ENCODE results near the gene APBA1. TPM values are rescaled to one million over a fixed set of nuclear protein-coding genes. Genes with fewer than 3 reads are reported as not detected.
A peak's percentile ranks its signal among the peaks of the same experiment; 100 is the strongest.

Gene APBA1
- total RNA-seq, 2 experiments from 2014 or later, result 0.47 to 1.4 TPM

DNA sequence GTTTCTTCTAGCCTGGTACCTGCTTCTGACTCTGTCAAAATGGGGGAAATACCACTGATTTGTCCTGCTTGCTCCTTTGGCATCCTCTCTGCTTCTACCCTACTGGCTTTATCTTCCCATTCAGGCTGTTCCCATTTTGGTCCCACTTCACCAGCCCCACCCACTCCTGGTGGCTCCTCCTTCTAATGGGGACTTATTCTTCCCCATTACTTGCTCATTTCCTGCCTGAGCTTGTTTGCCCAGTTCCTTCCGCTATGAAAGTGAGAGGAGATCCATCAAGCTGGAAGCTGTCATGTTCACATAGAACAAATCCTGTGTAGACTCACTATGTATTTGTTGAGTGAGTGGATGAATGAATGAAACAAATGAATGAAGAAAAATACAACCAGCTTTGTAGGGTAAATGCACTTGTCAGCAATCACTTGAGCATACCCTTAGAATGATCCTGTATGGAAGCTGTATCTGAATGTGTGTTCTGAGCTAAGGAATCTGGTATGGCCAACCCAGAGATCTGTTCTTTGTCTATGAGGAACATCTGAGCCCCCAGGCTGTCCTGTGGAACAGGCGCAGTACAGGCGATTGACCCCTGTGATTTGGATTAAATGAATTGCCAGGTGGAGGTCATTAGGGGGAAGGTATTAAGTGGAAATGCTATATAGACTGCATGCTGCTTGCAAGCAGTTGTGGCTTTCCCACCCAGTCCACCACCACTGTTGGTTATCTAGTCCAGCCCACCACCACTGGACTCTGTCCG, 89.5 kb downstream of the APBA1 start:
- H3K4me3 Mint-ChIP-seq, result no peak overlapping the region
- H3K36me3 Mint-ChIP-seq (ENCODE audit: low read depth), result no peaks in the 10 kb centered on the region
- H3K4me3 ChIP-seq (ENCODE audit: low read length), result no peak overlapping the region
- H3K9me3 ChIP-seq (ENCODE audit: control insufficient read depth in 1 of 2, insufficient read depth in 1 of 2, low read length in 2 of 2), result no peaks in the 10 kb centered on the region
- H3K4me1 ChIP-seq (ENCODE audit: insufficient read depth, low read length), result no peaks in the 10 kb centered on the region
- no peak for ATAC-seq (ENCODE audit: poor library complexity)
- DNase-seq, result peak in 2 of 14 experiments; percentile 2 to 6
- POLR2A ChIA-PET, result no interaction called here
- TF ChIP-seq, protein P1, sequence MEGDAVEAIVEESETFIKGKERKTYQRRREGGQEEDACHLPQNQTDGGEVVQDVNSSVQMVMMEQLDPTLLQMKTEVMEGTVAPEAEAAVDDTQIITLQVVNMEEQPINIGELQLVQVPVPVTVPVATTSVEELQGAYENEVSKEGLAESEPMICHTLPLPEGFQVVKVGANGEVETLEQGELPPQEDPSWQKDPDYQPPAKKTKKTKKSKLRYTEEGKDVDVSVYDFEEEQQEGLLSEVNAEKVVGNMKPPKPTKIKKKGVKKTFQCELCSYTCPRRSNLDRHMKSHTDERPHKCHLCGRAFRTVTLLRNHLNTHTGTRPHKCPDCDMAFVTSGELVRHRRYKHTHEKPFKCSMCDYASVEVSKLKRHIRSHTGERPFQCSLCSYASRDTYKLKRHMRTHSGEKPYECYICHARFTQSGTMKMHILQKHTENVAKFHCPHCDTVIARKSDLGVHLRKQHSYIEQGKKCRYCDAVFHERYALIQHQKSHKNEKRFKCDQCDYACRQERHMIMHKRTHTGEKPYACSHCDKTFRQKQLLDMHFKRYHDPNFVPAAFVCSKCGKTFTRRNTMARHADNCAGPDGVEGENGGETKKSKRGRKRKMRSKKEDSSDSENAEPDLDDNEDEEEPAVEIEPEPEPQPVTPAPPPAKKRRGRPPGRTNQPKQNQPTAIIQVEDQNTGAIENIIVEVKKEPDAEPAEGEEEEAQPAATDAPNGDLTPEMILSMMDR (IDR thresholded peaks at IDR 0.05), result no peak
- CTCF ChIA-PET, result no interaction called here
- H3K27ac ChIP-seq (ENCODE audit: low read depth in 1 of 2, low read length in 2 of 2), result no peak overlapping the region
- H3K9me3 Mint-ChIP-seq, result no peaks in the 10 kb centered on the region
- no peak overlapping the region for H3K27ac Mint-ChIP-seq
- peaks cover 0 to 4% of the 10 kb centered on the region in 2 experiments for H3K27me3 ChIP-seq (ENCODE audit: control insufficient read depth in 1 of 2, insufficient read depth in 2 of 2, low read length in 2 of 2)
- peaks cover 11% of the 10 kb centered on the region for H3K27me3 Mint-ChIP-seq
- no peaks in the 10 kb centered on the region for H3K4me1 Mint-ChIP-seq (ENCODE audit: low read depth)
- intact Hi-C loops (cut with DNase I, micrococcal nuclease), result no loop called here
- no peaks in the 10 kb centered on the region for H3K36me3 ChIP-seq (ENCODE audit: insufficient read depth, low read length)

DNA sequence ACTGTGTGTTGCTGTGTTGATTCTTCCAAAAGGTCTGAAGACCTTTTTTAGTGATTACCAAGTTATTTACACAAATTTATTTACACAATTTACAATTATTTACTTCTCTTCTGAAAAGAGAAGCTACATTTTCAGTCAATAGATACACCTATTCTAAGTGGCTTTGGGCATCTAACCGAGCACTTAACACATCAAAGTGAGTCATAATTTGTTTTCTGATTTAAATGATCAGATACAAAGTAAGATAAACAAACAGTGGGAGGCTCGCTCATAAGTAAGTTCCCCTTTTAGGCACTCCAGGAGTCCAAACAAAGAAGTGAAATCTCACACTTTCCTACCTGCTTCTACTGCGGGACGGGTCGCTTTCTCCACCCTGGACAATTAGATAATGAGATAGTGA, 90.2 kb downstream of the APBA1 start:
- Histone ChIP-seq H3K4me1 (ENCODE audit: insufficient read depth, low read length) (no peaks in the 10 kb centered on the region), H3K9me3 (ENCODE audit: control insufficient read depth in 1 of 2, insufficient read depth in 1 of 2, low read length in 2 of 2) (no peaks in the 10 kb centered on the region), H3K27ac (ENCODE audit: low read depth in 1 of 2, low read length in 2 of 2) (no peak overlapping the region), H3K27me3 (ENCODE audit: control insufficient read depth in 1 of 2, insufficient read depth in 2 of 2, low read length in 2 of 2) (peaks cover 0 to 4% of the 10 kb centered on the region in 2 experiments), H3K4me3 (ENCODE audit: low read length) (no peak overlapping the region), H3K36me3 (ENCODE audit: insufficient read depth, low read length) (no peaks in the 10 kb centered on the region)
- H3K9me3 Mint-ChIP-seq, result no peaks in the 10 kb centered on the region
- intact Hi-C loops (cut with DNase I, micrococcal nuclease), result no loop called here
- no peak overlapping the region for H3K4me3 Mint-ChIP-seq
- no peak for DNase-seq
- ATAC-seq (ENCODE audit: poor library complexity), result no peak
- CTCF ChIA-PET, result no interaction called here
- H3K4me1 Mint-ChIP-seq (ENCODE audit: low read depth), result no peaks in the 10 kb centered on the region
- no peaks in the 10 kb centered on the region for H3K36me3 Mint-ChIP-seq (ENCODE audit: low read depth)
- POLR2A ChIA-PET, result no interaction called here
- H3K27me3 Mint-ChIP-seq, result peaks cover 15% of the 10 kb centered on the region
- TF ChIP-seq, protein P1 (IDR thresholded peaks at IDR 0.05), result no peak
- no peak overlapping the region for H3K27ac Mint-ChIP-seq

DNA sequence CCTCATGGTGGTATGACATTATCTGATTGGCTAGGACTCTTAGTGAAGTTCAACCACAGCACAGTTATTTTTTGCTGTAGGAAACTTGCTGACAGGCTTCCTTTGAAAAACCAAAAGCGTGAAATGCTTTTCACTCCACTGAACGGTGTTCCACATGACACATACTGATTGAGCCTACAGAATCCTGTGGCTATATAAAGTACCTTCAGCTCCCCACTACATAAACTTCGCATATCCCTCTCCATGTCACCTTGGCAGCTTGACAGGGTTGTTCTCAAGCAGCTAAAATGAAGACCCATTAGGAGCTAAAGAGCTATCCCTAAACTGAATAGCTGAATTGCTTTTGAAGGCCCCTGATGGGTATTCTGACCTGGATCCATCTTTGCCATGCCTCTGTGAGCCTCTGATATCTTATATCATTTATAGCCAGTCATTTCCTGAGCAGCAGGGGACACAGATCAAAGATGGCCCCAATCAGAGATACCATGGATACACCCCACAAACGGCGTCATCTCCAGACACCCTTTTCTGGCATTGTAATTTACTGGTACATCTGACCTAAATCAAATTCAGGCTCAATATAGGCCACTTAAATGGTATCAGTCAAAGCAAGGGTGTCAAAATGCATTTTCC, 91.5 kb downstream of the APBA1 start:
- Mint-ChIP-seq H3K27me3 (peaks cover 17% of the 10 kb centered on the region), H3K4me3 (no peak overlapping the region), H3K4me1 (ENCODE audit: low read depth) (no peaks in the 10 kb centered on the region), H3K27ac (no peak overlapping the region), H3K36me3 (ENCODE audit: low read depth) (no peaks in the 10 kb centered on the region), H3K9me3 (no peaks in the 10 kb centered on the region)
- H3K36me3 ChIP-seq (ENCODE audit: insufficient read depth, low read length), result no peaks in the 10 kb centered on the region
- ATAC-seq (ENCODE audit: poor library complexity) (no peak), DNase-seq (no peak)
- no peak overlapping the region for H3K4me3 ChIP-seq (ENCODE audit: low read length)
- ChIA-PET POLR2A (no interaction called here), CTCF (no interaction called here)
- H3K4me1 ChIP-seq (ENCODE audit: insufficient read depth, low read length), result no peaks in the 10 kb centered on the region
- no peak overlapping the region for H3K27ac ChIP-seq (ENCODE audit: low read depth in 1 of 2, low read length in 2 of 2)
- H3K27me3 ChIP-seq (ENCODE audit: control insufficient read depth in 1 of 2, insufficient read depth in 2 of 2, low read length in 2 of 2), result peaks cover 0 to 4% of the 10 kb centered on the region in 2 experiments
- intact Hi-C loops (cut with DNase I, micrococcal nuclease), result no loop called here
- TF ChIP-seq, protein P1 (IDR thresholded peaks at IDR 0.05), result no peak
- H3K9me3 ChIP-seq (ENCODE audit: control insufficient read depth in 1 of 2, insufficient read depth in 1 of 2, low read length in 2 of 2), result no peaks in the 10 kb centered on the region

Measured in CD4-positive, alpha-beta T cell (primary cell).